GM21390 (cell line): ENCODE measurements around the gene CBARP.
"Not testable (repeated sequence)": the region's sequence is repeated elsewhere in the genome, so short reads cannot be mapped to it uniquely, and the experiment has no call there.

Source experiments
- ATAC-seq: cut with Tn5 transposase; IDR thresholded peaks from one replicate; pipeline ENCODE4 v1.9.1; 2021; ENCODE audit not compliant: unreplicated experiment

CBARP gene

DNA sequence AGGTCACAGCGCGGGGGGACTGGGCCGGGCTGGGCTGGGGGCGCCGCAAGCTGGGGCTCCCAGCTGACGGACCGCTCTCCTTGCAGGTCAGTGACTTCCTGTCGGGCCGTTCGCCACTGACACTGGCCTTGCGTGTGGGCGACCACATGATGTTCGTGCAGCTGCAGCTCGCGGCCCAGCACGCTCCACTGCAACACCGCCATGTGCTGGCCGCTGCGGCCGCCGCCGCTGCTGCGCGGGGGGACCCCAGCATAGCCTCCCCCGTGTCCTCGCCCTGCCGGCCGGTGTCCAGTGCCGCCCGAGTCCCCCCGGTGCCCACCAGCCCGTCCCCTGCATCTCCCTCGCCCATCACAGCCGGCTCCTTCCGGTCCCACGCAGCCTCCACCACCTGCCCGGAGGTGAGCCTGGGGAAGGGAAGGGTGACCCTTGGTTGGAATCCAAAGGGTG lies 16.3 kb upstream of the CBARP start:
- no peak for ATAC-seq

DNA sequence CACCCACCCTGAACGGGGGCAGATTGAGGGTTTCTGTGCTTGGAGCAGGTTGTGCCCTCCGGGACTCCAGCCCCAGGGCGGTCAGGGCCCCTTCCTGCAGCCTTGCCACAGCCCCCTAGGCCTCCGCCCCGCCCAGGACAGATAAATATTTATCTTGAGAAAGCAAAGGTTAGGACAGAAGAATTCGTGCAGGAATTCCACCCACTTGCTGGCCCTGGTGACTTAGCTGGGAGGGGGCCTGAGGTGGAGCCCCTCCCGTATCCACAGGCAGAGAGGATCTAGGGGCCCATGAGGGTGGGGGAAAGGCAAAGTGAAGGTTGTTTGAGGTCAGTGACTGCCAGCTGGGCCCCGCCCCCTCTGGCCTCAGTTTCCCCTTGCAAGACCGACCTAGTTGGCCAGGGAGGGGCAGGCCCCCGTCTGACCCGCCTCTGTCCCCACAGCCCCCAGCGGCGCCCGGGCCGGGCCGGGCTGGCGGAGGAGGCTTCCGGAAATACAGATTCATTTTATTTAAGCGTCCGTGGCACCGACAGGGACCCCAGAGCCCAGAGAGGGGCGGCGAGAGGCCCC lies 15.8 kb upstream of the CBARP start:
- no peak for ATAC-seq

DNA sequence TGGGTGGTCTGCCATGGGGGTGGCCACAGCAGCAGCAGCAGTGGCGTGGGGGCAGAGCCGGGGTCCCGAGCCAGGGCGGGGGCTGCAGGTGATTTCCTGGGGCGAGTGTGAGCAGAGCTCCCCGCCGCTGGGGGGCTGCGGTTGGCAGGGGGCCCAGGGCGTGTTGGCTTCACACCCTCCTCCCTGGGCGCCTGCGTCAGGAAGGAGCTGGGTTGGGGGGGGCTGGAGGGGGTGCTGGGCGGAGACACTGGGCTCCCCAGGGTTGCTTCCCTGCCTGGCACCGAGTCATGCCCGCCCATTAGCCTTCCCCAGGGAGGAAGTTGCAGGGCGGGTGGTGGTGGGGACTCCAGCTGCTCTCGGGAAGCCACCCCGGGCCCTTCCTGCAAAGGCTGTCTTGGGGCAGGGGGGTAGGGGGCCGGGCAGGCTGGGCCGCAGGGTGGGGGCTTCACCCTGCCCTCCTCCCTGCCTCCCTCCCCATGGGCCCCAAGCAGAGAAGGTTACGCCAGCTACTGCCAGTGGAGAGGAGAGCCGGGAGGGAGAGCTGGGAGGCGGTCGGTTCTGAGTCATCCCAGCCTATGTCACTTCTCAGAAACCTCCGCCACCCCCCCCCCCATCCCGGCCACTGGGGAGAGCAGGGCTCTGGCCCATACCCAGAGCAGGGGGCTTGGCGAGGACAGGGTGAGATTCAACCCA lies 15.2 kb upstream of the CBARP start:
- no peak for ATAC-seq

DNA sequence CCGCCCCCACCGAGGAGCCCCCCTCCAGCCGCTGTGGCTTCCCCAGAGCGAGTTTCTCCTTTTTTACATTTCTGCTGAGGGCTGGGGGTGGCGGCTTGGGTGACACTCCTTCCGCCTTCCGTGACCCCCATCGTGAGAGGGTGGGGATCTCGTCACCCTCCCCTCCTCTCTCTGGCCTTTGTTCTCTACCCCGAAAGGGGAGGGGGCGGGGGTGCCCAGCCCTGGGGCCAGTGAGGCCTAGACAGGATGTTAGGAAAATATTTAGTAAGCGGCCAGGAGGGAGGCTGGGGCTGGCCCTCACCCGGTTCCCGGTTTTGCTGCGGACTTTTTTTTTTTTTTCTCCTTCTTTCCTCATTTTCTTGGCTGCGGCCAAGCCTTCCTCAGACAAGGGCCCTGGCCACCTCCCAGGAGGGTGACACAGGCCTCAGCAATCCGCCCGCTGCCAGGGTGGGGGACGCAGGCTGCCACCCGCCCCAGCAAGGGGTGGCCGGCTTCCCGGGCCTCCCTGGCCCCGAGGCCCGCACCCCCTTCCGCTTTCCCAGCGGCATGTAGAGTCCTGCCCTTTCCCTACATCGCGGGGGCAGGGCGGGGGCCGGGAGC lies 14.5 kb upstream of the CBARP start:
- no peak for ATAC-seq

DNA sequence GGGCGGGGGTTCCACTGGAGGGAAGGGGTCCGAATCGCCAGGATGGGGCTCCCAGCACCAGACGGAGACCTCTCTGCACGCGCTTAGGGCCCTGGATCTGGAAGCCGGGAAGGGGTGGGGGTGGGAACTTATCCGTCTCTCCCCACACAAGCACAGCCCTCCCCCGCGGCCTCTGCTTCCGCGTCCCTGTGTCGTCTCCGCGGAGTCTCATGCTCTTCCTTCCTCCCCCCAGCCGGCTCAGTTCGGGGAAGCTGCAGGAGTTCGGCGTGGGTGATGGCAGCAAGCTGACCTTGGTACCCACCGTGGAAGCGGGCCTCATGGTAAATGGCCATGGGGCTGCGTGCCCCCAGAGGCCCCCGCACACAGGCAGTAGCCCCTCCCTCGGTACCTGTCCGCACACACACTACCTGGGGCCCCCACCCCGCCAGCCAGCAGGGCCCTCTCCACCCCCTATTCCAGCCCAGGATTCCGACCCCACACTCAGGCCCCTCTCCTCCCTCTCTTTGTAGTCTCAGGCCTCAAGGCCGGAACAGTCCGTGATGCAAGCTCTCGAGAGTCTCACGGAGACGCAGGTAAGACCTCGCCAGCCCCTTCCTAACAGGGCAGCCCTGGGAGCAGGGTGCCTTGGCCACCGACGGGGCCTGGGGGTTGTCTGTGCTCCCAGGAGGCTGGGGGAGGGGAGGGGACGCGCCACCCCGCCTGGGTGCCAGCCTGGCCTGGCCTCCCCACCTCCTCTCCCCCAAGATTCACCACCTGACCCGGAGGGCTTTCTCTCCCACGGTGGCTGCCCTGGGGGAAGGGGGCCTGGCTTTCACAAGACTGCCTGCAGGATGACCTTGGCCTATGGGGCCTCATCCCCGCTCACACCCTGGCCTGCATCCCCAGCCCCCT lies 13.8 kb upstream of the CBARP start:
- ATAC-seq = no peak

DNA sequence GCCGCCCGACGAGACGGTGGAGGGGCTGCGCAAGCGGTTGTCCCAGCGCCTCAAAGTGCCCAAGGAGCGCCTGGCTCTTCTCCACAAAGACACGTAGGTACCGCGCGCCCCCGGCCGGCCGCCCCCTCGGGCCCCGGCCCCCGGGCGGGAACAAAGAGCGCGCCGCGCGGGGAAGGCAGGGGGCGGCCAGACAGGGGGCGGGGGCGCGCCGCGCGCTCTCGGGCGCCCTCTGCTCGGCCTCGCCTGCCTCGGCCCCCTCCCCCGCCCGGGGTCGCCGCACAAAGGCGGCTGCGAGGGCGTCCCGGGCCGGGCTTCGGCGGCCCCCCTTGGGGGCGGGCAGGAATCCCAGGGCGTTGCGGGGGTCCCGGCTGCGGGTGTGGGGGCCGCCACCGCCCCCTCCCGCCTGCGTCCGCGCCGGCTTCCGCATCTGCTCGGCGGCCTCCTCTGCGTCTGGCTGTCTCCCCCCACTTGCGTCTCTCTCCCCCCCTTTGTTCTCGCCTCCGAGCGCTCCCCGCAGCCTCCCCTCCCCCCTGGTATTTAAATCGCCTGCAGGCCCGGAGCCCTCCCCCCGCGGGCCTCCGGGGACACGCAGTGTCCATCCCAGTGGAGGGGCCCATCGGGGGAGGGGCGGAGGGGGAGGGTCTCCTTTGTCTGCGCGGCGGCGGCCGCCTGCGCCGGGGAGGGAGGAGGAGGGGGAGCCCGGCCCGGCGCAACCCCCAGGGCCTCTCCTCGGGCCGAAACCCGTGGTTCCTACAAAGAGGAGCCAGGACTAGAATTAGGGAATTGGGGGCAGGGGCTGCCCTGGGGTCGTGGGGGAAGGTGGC lies 12.8 kb upstream of the CBARP start:
- ATAC-seq = no peak

DNA sequence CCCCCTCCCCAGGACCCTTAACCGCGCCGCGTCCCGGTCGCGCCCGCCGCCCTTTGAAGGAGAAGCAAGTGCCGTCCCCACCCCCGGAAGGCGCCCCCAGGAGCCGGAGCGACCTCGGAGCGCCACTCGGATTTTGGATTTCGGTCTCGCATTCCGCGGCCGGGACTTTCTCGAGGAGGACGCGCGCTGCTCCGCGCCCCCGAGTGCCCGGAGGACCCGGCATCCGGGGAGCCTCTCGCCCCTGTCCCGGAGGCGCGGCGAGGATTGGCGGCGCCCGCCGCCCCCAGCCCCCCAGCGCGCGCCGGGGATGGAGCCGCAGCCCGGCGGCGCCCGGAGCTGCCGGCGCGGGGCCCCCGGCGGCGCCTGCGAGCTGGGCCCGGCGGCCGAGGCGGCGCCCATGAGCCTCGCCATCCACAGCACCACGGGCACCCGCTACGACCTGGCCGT lies 12.2 kb upstream of the CBARP start:
- ATAC-seq = no peak

DNA sequence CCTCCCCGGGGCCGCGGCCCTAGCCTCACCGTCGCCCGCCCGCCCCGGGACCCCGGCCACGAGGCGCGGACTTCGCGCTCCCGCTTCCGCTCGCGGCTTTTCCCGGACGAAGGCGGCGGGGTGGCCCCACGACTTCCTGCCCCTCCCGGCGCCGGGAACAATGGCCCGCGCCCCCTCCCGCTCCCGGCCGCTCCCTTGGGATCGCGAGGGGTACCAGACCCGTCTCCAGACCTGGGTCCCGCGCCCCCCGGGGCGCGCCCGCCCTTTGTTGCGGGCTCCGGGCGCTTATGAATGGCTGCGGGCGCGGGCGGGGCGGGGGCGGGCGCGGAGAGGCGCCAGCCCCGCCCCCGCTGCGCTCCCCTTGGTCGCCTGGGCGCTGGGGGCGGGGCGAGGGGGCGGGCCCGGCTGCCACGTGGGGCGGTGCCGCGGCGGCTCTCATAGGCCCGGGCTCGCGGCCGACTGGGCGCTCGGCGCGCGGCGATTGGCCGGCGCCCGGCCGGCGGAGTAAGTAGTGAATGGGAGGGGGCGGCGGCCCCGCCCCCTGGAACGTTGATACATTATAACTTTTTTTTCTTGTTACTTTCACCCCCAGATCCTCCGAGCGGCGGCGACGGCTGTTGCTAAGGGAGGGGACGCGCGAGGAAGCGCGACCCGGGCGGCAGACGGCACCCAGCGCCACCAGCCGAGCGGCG lies 11.6 kb upstream of the CBARP start:
- peak; percentile 35 for ATAC-seq

DNA sequence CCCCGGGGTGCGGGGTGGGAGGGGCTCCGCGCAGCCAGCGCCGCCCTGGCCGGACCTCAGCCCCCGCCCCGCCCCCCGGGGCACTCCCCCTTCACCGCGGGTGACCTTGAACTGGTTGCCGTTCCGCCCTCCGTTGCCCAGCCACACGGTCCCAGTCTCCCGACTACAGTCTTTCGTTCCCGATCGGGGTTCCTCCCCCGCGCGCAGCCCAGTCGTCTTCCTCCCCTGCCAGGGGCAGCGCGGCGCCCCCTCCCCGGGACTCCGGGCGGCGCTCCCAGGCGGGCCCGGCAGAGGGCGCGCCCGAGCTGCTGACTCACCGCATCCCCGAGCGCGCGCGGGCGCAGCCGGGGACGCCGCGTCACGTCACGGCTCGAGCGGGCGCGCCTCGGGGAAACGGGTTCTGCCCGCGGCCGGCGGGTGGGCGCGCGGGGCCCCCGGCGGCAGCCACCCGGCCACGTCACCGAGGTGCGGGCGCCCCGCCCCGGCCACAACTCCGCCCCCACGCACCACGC lies 11.0 kb upstream of the CBARP start:
- ATAC-seq = no peak

DNA sequence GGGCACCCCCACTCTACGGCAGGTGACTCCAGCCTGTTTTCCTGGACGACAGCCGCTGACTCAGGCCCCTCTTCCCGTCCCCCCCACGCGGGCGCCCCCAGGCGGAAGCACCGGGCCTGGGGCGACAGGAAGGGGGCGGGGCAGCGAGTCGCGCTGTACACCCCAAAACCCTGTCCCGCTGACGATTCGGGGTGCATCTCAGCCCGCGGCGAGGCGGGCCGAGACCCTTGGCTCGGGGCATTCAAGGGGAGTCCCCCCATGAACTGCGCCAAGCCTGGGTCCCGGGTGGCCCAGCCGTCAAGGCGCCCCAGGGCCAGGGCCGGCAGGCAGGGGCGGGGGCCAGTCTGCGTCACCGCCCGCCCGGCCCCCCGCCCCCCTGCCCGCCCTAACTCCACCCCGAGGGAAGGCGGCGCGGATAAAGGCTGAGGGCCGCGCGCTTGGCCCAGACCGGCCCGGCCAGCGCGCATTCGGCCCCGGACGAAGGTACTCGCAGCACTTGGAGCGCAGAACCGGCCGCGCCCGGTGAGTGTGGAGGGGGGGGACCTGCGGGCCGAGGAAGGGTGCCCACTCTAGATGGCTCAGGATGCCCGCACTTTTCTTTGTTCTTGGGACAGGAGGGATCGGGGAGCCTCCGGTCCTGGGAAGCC lies 10.5 kb upstream of the CBARP start, which contains the start of gene MIDN:
Gene MIDN, plus strand, starts transcription at position 445 of the 647 bp plus-strand sequence. CDS start 1,714 bp downstream, outside the sequence.
- ATAC-seq = peak; percentile 12

DNA sequence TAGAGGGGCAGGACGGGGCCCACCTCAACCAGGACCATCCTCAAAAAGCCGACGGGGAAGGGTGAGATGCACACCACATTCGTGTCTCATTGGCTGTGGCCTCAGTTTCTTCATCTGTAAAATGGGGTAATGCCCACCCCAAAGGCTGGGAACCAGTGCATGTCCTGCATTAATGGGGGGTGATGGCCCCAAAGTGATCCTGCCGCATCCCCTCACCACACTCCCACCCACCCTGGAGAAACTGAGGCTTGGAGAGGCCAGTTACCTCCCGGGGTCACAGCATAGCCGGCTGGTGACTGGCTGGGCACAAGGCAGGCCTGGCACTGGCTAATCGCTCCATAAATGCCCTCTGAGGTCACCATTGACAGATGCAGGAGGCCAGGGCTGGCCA lies 9.9 kb upstream of the CBARP start:
- no peak for ATAC-seq

DNA sequence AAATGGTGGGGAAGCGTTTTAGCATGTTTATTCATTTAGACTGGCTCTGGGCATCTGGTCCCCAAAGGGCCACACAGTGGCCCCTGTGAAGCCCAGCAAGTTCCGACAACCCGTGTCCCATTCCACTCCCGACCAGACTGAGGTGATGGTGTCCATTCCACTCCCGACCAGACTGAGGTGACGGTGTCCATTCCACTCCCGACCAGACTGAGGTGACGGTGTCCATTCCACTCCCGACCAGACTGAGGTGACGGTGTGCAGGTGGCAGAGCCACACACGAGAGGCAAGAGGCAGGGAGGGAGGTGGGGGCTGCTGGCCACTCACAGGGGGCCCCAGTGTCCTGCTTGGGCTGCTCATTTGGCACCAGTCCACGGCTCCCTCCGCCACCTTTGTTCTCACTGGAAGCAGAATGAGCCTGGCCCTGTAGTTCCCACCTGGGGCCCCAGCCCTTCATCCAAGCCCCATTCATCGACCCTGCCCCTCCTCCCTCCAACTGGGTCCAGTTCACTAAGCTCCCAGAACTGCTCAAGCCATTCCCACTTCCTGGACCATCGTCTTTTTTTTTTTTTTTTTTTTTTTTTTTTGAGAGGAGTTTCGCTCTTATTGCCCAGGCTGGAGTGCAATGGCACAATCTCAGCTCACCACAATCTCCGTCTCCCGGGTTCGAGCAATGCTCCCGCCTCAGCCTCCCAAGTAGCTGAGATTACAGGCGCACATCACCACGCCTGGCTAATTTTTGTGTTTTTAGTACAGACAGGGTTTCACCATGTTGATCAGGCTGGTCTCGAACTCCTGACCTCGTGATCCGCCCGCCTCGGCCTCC lies 8.7 kb upstream of the CBARP start:
- not testable (repeated sequence) for ATAC-seq

DNA sequence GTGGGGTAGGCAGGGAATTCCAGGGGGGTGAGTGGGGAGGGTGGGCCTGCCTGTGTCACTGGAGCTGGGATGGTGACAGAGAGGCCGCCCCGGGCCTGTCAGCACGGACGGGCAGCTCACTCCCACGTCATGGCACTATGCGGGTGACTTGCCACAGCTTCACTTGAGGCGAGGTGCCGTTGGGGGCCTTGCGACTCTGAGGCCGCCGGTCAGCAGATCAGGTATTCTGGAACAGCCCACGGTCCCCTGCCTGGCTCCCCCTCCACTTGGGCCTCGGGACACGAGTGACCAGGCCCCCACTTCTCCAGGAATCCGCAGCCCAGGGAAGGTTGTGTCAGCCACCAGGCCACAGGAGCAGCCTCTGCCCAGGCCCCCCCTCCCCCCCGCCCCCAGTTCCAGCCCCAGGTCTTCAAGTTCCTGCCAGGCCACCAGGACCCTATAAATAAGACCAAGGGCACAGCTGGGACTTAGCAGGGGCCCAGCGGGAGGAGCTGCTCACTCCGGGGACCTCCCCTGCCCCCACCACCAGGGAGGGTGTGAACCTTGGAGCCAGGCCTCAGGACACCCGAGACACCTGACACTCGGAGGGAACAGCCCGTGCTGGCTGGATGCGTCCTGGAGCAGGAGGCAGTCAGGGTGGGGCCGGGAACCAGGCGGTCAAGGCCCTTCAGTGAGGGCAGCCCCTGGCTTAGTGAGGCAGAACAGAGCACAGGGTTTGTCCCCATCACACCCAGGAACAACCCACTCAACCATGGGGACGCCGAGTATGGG lies 7.9 kb upstream of the CBARP start:
- no peak for ATAC-seq

DNA sequence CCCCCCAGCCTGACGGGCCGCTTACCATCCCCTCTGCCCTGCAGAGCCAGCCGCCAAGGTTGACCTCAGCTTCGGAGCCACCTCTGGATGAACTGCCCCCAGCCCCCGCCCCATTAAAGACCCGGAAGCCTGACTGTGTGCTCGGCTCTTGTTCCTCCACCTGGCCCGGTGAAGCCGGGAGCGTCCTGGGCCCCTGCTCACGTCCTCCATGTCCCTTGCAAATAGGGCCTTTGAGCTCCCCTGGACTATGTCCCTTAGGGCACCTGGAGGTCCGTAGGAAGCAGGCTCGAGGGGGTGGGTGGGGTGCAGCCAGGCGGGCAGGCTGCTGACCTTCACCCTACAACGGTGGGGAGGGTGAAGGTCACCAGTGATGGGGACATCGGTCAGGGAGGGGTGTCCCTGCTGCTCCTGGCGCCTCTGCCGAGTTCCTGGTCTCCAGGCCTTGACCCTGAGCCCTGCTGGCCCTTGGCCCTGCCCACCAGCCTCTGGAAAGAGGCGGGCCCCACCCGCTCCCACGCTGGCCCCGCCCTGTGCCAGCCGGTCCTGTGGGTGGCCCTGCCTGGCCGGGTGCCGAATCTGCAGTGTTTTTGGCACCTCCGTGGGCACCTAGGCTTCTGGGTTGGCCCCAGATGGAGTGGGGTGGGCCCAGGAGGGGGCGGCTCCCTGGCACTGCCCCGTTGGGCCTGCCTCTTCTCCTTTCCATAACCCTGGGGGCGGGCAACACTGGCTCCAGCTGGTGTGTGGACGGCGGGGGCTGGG lies 7.1 kb upstream of the CBARP start:
- no peak for ATAC-seq

DNA sequence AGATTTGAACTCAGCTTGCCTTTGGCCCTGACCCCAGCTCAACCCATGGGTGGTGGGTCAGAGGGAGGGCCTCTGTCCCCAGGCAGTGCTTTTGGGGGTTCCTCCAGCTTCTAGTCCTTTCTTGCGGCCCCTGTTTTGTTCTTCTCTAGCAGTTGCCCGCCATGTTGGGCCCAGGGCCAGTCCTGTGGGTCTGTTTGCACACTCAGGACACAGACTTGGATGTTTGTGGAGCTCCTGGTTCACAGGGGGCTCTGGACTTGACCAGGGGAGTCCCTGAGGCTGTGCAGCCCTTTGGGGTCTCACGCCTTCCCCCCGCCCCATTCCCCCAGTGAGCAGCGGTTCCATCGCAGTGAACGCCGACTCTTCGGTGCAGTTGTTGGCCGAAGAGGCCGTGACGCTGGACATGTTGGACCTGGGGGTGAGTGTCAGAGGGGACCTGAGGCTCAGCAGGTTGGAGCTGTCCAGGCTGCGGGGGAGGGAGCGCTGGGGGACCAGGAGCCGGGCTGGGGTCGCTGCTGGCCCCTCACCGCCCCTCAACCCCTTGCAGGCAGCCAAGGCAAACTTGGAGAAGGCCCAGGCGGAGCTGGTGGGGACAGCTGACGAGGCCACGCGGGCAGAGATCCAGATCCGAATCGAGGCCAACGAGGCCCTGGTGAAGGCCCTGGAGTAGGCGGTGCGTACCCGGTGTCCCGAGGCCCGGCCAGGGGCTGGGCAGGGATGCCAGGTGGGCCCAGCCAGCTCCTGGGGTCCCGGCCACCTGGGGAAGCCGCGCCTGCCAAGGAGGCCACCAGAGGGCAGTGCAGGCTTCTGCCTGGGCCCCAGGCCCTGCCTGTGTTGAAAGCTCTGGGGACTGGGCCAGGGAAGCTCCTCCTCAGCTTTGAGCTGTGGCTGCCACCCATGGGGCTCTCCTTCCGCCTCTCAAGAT lies 6.2 kb upstream of the CBARP start:
- no peak for ATAC-seq
